Suprapubic skin (tissue), 3 donors: ENCODE results near the gene KRT20.

Experiments used
- EP300 ChIP-seq: sonication (generic); formaldehyde crosslinking; IDR thresholded peaks from one replicate; pipeline ENCODE4 v1.6.1; 2017; ENCODE audit warnings: antibody characterized with exemption
- TF ChIP-seq, protein P1 (sequence below), 2 donors: fragments of 200-600 bp in 1 of 2; fragments of 450-650 bp in 1 of 2; sonication (generic) in 1 of 2; IDR thresholded peaks; one replicate each; pipeline ENCODE4 v1.5.1; 2016 to 2019; ENCODE audit warnings: antibody characterized with exemption in 2 of 2, mild to moderate bottlenecking in 1 of 2, moderate library complexity in 1 of 2

DNA sequence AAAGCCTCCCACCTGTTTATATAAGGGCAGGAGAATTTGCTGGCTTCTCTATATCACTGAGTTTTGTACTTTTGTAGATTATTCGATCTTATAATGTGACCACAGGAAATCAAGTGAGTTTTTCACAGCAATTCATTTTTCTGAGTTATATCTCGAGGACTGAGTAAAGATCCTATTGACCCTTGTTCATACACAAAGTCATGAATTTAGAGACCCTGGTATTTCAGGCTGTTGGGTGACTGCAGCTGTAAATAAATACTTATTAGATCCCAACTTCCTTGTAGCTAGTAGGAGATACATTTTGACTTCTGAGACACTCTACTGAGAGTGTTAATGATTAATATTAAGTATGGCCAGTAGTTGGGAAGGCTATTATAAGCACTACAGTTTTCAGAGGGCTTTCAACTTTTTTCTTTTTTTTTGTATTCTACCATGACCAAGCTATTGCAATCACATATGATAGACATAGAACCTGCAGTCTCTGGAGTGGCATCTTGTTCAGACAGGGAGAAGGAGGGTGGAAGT, 3.2 kb upstream of the KRT20 start:
- TF ChIP-seq, protein P1, sequence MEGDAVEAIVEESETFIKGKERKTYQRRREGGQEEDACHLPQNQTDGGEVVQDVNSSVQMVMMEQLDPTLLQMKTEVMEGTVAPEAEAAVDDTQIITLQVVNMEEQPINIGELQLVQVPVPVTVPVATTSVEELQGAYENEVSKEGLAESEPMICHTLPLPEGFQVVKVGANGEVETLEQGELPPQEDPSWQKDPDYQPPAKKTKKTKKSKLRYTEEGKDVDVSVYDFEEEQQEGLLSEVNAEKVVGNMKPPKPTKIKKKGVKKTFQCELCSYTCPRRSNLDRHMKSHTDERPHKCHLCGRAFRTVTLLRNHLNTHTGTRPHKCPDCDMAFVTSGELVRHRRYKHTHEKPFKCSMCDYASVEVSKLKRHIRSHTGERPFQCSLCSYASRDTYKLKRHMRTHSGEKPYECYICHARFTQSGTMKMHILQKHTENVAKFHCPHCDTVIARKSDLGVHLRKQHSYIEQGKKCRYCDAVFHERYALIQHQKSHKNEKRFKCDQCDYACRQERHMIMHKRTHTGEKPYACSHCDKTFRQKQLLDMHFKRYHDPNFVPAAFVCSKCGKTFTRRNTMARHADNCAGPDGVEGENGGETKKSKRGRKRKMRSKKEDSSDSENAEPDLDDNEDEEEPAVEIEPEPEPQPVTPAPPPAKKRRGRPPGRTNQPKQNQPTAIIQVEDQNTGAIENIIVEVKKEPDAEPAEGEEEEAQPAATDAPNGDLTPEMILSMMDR (IDR thresholded peaks at IDR 0.05), result no peak
- TF ChIP-seq EP300, result no peak
